MM.1S (cell line): Measurements from ENCODE around the gene KAT7.

Experiments
- CTCF ChIP-seq: fragments of 300-600 bp; sonication (generic); IDR thresholded peaks from 2 replicates; pipeline ENCODE4 v1.5.1; 2016; ENCODE audit warnings: antibody characterized with exemption, low read length, mixed read lengths
- EZH2 ChIP-seq: fragments of 300-600 bp; sonication (generic); optimal IDR thresholded peaks from 2 replicates; pipeline ENCODE3; 2017; ENCODE audit warnings: low read depth, mild to moderate bottlenecking, antibody characterized with exemption, low read length, mixed read lengths
- EZH2phosphoT487 ChIP-seq: fragments of 300-600 bp; sonication (generic); IDR thresholded peaks from 2 replicates; pipeline ENCODE4 v1.6.1; 2018; ENCODE audit warnings: antibody characterized with exemption, low read length

- TF ChIP-seq CTCF (no peak), EZH2 (no peak), EZH2phosphoT487 (no peak)
Measured at GRCh38 chr17:49755663-49756283, 32.7 kb upstream of the KAT7 start.
